Gastroesophageal sphincter (tissue), 4 donors: ENCODE measurements around the gene MAPT. TPM values are rescaled to one million over a fixed set of nuclear protein-coding genes. Genes with fewer than 3 reads are reported as not detected.
"Not testable (repeated sequence)": the region's sequence is repeated elsewhere in the genome, so short reads cannot be mapped to it uniquely, and the experiment has no call there.

ENCODE experiments used
- ATAC-seq: fragments of 150-250 bp; one replicate; pipeline ENCODE4 v1.9.1; 2016; ENCODE audit warnings: mild to moderate bottlenecking, moderate library complexity
- H3K27ac ChIP-seq, 4 donors: fragments of 200-600 bp; sonication (generic) in 3 of 4; 1 replicate in 3 of 4; 2 replicates in 1 of 4; pipeline ENCODE4 v1.5.1; 2016 to 2019
- H3K27me3 ChIP-seq: fragments of 200-600 bp; sonication (generic); one replicate; pipeline ENCODE4 v1.5.1; 2019
- H3K36me3 ChIP-seq, 2 donors: fragments of 200-600 bp; sonication (generic); one replicate each; pipeline ENCODE4 v1.5.1; 2019; ENCODE audit warnings: control low read depth in 1 of 2
- H3K4me1 ChIP-seq, 3 donors: fragments of 200-600 bp; sonication (generic); 1 replicate in 2 of 3; 2 replicates in 1 of 3; pipeline ENCODE4 v1.5.1; 2016 to 2019; ENCODE audit warnings: control low read depth in 2 of 3
- H3K4me3 ChIP-seq, 2 donors: fragments of 200-600 bp; sonication (generic); one replicate each; pipeline ENCODE4 v1.5.1; 2019; ENCODE audit warnings: mild to moderate bottlenecking in 1 of 2, moderate library complexity in 1 of 2
- H3K9me3 ChIP-seq, 3 donors: fragments of 200-600 bp; sonication (generic); one replicate each; pipeline ENCODE4 v1.5.1; 2017 to 2019; ENCODE audit warnings: control low read depth in 2 of 3
- EP300 ChIP-seq: sonication (generic); formaldehyde crosslinking; IDR thresholded peaks from one replicate; pipeline ENCODE4 v1.6.1; 2017; ENCODE audit warnings: antibody characterized with exemption, mild to moderate bottlenecking
- POLR2A ChIP-seq, 2 donors: fragments of 450-650 bp; IDR thresholded peaks; one replicate each; pipeline ENCODE4 v1.6.1; 2017; ENCODE audit warnings: antibody characterized with exemption in 2 of 2, mild to moderate bottlenecking in 2 of 2, moderate library complexity in 1 of 2
- POLR2AphosphoS5 ChIP-seq: sonication (generic); formaldehyde crosslinking; IDR thresholded peaks from one replicate; pipeline ENCODE4 v1.6.1; 2017; ENCODE audit warnings: antibody characterized with exemption
- WGBS, 2 donors: methylation state at CpG; one replicate each; pipeline ENCODE4 v1.1.5; 2018; ENCODE audit warnings: low coverage in 1 of 2; 5-methylcytosine and 5-hydroxymethylcytosine counted together
- total RNA-seq, 4 donors: library from RNA; depleted of rRNA; stranded (reverse); fragments of >200 nt; gene quantifications; one replicate each; pipeline ENCODE4 v1.1.0, GENCODE V29; 2016
- TF ChIP-seq, protein P1 (sequence below), 4 experiments: fragments of 200-600 bp in 2 of 4; fragments of 450-650 bp in 2 of 4; sonication (generic) in 1 of 4; IDR thresholded peaks; one replicate each; pipeline ENCODE4 v1.5.1; 2017 to 2019; ENCODE audit warnings: antibody characterized with exemption in 4 of 4, mild to moderate bottlenecking in 2 of 4, moderate library complexity in 2 of 4

MAPT gene
- total RNA-seq, 4 donors from 2014 or later, result 3.4 to 12.2 (median 8.5) TPM

DNA sequence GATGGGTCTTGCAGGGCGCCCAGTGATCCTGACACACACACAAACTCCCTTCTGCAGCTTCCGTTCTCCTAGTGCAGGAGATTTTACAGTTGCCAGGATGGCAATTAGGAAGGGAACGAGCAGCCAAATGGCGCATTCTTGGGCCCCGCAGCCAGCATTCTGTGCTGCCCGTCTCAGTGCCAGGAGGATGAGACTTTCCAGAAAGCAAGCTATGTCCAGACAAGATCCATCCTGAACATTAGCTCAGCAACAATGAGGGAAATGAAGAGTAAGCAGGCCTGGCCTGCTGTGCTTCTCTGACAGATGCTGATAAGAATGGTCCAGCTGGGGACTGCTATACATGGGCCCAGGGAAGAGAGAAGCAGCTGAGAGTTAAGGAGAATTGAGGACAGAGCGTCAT lies 33.2 kb upstream of the MAPT start:
- Histone ChIP-seq H3K27ac (no peak overlapping the region), H3K27me3 (peaks cover 71% of the 10 kb centered on the region), H3K4me1 (no peaks in the 10 kb centered on the region), H3K9me3 (no peaks in the 10 kb centered on the region), H3K36me3 (no peaks in the 10 kb centered on the region), H3K4me3 (no peak overlapping the region)
- WGBS, 2 donors, result 56 to 88% methylated on average over 1 of the region's 7 CpGs
- no peak for ATAC-seq
- TF ChIP-seq, protein P1, sequence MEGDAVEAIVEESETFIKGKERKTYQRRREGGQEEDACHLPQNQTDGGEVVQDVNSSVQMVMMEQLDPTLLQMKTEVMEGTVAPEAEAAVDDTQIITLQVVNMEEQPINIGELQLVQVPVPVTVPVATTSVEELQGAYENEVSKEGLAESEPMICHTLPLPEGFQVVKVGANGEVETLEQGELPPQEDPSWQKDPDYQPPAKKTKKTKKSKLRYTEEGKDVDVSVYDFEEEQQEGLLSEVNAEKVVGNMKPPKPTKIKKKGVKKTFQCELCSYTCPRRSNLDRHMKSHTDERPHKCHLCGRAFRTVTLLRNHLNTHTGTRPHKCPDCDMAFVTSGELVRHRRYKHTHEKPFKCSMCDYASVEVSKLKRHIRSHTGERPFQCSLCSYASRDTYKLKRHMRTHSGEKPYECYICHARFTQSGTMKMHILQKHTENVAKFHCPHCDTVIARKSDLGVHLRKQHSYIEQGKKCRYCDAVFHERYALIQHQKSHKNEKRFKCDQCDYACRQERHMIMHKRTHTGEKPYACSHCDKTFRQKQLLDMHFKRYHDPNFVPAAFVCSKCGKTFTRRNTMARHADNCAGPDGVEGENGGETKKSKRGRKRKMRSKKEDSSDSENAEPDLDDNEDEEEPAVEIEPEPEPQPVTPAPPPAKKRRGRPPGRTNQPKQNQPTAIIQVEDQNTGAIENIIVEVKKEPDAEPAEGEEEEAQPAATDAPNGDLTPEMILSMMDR (IDR thresholded peaks at IDR 0.05), result no peak
- no peak for TF ChIP-seq POLR2AphosphoS5
- TF ChIP-seq EP300, result no peak
- no peak for TF ChIP-seq POLR2A (IDR thresholded peaks at IDR 0.05)

DNA sequence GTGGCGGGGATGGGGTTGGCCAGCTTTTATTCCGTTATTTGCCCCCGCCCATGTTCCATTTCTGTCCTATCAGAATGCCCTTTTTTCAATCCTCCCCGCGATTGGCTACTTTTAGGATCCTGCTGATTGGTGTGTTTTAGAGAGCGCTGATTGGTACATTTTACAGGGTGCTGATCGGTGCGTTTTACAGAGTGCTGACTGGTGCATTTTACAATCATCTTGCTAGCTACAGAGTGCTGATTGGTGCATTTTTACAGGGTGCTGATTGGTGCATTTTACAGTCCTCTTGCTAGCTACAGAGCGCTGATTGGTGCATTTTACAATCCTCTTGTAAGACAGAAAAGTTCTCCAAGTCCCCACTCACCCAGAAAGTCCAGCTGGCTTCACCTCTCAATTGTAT lies 32.2 kb upstream of the MAPT start:
- H3K27me3 ChIP-seq, result peaks cover 73% of the 10 kb centered on the region

DNA sequence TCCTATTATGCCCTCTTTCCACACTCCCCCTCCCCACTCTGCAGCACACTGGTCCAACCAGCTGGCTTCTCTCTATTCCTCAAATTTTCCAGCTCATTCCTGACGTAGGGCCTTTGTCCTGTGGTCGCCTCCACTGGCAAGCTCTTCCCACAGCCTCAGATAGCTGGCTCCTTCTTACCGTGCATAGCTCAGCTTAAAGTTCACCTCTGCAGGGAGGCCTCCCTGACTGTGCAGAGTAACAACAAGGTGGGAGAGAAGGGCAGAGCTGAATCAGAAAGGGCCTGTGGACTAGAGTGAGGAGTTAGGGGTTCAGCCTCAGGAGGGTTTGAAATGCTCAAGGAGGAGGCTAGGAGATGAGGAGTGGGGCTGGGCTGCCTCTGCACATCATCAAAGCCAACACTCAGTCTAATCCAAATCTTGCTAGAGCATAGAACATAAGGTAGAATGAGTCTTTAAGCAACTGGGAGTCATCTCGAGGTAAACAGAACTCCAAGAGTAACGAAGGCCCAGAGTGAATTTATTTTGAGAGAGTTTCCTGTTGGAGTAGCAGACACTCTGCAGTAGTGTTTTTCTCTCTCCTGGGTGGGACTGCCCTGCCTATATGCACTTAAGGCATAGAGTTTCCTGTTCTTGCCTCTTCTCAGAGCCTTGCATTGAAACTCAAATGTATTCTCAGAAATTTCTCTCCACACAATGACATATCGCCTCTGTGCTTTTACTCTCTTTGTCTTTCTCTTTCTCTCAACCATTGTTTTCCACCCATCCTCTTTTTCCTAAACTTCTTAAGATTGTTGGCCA lies 30.3 kb upstream of the MAPT start:
- TF ChIP-seq EP300 (no peak), POLR2A (IDR thresholded peaks at IDR 0.05) (no peak), POLR2AphosphoS5 (no peak)
- TF ChIP-seq, protein P1 (IDR thresholded peaks at IDR 0.05), result no peak
- Histone ChIP-seq H3K4me1 (no peaks in the 10 kb centered on the region), H3K36me3 (no peaks in the 10 kb centered on the region), H3K27me3 (peaks cover 65% of the 10 kb centered on the region), H3K4me3 (no peak overlapping the region), H3K9me3 (no peaks in the 10 kb centered on the region), H3K27ac (no peak overlapping the region)
- 37 to 80% methylated on average over 1 to 6 of the region's 6 CpGs for WGBS, 2 donors
- no peak for ATAC-seq

More for the DNA sequence above, 32.2 kb upstream of the MAPT start:
- not testable (repeated sequence) for H3K4me3 ChIP-seq, ATAC-seq, H3K27ac ChIP-seq, H3K36me3 ChIP-seq, H3K4me1 ChIP-seq, H3K9me3 ChIP-seq
- WGBS, 2 donors, result 83% methylated on average over 9 of the region's 9 CpGs; no CpG with 5 or more reads in 1 of the 2 donors

DNA sequence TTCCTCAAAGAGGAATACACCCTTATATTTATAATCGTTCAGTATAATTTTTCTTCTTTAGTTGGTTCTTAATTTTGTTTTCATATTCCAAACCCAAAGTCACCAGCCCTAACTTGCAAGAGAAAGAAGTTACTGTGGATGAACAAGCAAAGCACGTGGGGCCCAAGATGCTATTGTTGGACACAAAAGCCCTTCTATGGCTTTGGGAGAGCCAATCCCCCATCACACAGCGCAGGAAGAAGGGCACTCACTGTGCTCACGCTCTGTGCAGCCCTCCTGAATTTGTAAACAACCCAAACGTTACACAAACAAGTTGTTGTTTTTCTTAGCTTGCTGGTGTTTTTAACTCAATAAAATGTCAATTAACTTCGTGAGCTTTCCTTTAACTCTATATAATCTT lies 27.2 kb upstream of the MAPT start:
- no peak overlapping the region for H3K27ac ChIP-seq
- ATAC-seq, result no peak
- WGBS, 2 donors, result 61 to 82% methylated on average over 3 to 6 of the region's 6 CpGs

DNA sequence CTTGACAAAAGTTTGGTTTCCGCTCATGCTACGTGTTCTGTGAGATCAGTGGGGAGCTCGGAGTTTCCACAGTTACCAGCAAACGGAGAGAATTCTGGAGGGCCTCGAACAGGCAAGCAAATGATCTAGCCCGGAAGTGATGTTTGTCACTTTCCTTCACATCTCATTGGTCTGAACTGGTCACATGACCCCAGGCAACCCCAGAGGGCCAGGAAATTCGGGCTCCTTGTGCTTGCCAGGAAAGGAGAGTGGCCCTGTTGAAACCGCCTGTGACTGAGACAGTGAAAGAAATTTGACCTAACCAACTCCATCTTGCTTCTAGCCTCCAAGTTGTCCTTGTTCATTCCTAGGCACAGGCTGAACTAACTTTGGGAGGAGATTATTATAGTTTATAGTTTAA lies 26.7 kb upstream of the MAPT start:
- Histone ChIP-seq H3K36me3 (no peaks in the 10 kb centered on the region), H3K9me3 (no peaks in the 10 kb centered on the region), H3K27ac (no peak overlapping the region), H3K27me3 (peaks cover 36% of the 10 kb centered on the region), H3K4me3 (no peak overlapping the region), H3K4me1 (peaks cover 0 to 9% (median 0%) of the 10 kb centered on the region in 3 donors)
- TF ChIP-seq EP300 (no peak), POLR2AphosphoS5 (no peak), POLR2A (IDR thresholded peaks at IDR 0.05) (no peak)
- TF ChIP-seq, protein P1 (IDR thresholded peaks at IDR 0.05), result no peak
- 33 to 59% methylated on average over 2 to 8 of the region's 8 CpGs for WGBS, 2 donors
- no peak for ATAC-seq

More for the DNA sequence above, 27.2 kb upstream of the MAPT start:
- Histone ChIP-seq H3K4me1 (peaks cover 0 to 9% (median 0%) of the 10 kb centered on the region in 3 donors), H3K9me3 (no peaks in the 10 kb centered on the region), H3K27me3 (peaks cover 41% of the 10 kb centered on the region), H3K4me3 (no peak overlapping the region), H3K36me3 (no peaks in the 10 kb centered on the region)
- no peak for TF ChIP-seq EP300
- no peak for TF ChIP-seq POLR2AphosphoS5
- no peak for TF ChIP-seq POLR2A (IDR thresholded peaks at IDR 0.05)
- TF ChIP-seq, protein P1 (IDR thresholded peaks at IDR 0.05), result no peak
